DND-41 (cell line): ENCODE results near the gene CTIF.

ENCODE experiments used
- CTCF ChIP-seq: IDR thresholded peaks from 2 replicates; pipeline ENCODE4 v1.5.1; 2012; ENCODE audit warnings: borderline replicate concordance, low read length, moderate library complexity, mild to moderate bottlenecking; ENCODE audit not compliant: poor library complexity, severe bottlenecking; ENCODE audit errors: extremely low read depth
- EZH2 ChIP-seq: IDR thresholded peaks from 3 replicates; pipeline ENCODE4 v1.6.1; 2012; ENCODE audit warnings: borderline replicate concordance, low read depth, mild to moderate bottlenecking, moderate library complexity, low read length, inconsistent platforms; ENCODE audit not compliant: severe bottlenecking

GRCh38 chr18:48659188-48660009 lies 120.6 kb downstream of the CTIF start:
- TF ChIP-seq CTCF (no peak), EZH2 (no peak)
